Activated T-cell treated with anti-CD3 and anti-CD28 coated beads, Interleukin-2, amount 50 U/mL, for 1 hour (primary cell): Measurements from ENCODE around the gene RASAL3.
A peak's percentile ranks its signal among the peaks of the same experiment; 100 is the strongest.

Experiments used
- DNase-seq: peaks from one replicate; pipeline ENCODE4 v3.0.0-alpha.2; 2020

RASAL3 gene

GRCh38 chr19:15471639-15472101, 7.3 kb upstream of the RASAL3 start:
- no peak for DNase-seq

- DNase-seq, result peak; percentile 45
These were observed 5.4 kb upstream of the RASAL3 start for GRCh38 chr19:15469513-15470297.

GRCh38 chr19:15468675-15469512, 4.5 kb upstream of the RASAL3 start:
- no peak for DNase-seq

GRCh38 chr19:15467734-15468214, 3.4 kb upstream of the RASAL3 start:
- DNase-seq, result no peak

GRCh38 chr19:15466851-15467733, 2.7 kb upstream of the RASAL3 start:
- DNase-seq, result peak; percentile 50

- peak; percentile 81 for DNase-seq
These were observed 428 bp downstream of the RASAL3 start for GRCh38 chr19:15463861-15464371.

GRCh38 chr19:15461694-15462093, 2.6 kb downstream of the RASAL3 start:
- DNase-seq, result no peak

GRCh38 chr19:15457701-15458484, 6.5 kb downstream of the RASAL3 start:
- DNase-seq, result no peak

- no peak for DNase-seq
These were observed 7.3 kb downstream of the RASAL3 start for GRCh38 chr19:15456871-15457700.

- DNase-seq, result no peak
These were observed 7.9 kb downstream of the RASAL3 start for GRCh38 chr19:15456441-15456840.

GRCh38 chr19:15455996-15456395, 8.3 kb downstream of the RASAL3 start:
- no peak for DNase-seq

- no peak for DNase-seq
These were observed 10.2 kb downstream of the RASAL3 start for GRCh38 chr19:15453906-15454860.

GRCh38 chr19:15453091-15453578, 11.2 kb downstream of the RASAL3 start:
- no peak for DNase-seq

- DNase-seq, result no peak
These were observed 12.0 kb downstream of the RASAL3 start for GRCh38 chr19:15452111-15453047.

- DNase-seq, result no peak
These were observed 13.8 kb downstream of the RASAL3 start for GRCh38 chr19:15450528-15450890.

- peak; percentile 92 for DNase-seq
These were observed 14.5 kb downstream of the RASAL3 start, which contains the start of gene WIZ for GRCh38 chr19:15449620-15450527. TSS of gene WIZ (minus strand) at chr19:15449956. CDS start at chr19:15448307, 1,649 bp downstream.
